ENCODE measurements around the gene DNAJB13.

Gene DNAJB13

GRCh38 chr11:74010306-74011300 is 59.8 kb downstream of the DNAJB13 start:
- TF ChIP-seq CTCF (conservative IDR thresholded peaks at IDR 0.05; ENCODE audit: low read depth): no peak
- ChIA-PET CTCF (interaction anchor here (0.6 to 0.7 kb wide), 2 partner anchors 11 to 242 kb away, joined by 3 to 4 read pairs; no protein-coding TSS in a partner anchor), POLR2A (ENCODE audit: low non-redundant PET) (no interaction called here)
- no peak for DNase-seq (ENCODE audit: low spot score)
- no peak overlapping the region for H3K27ac ChIP-seq

GRCh38 chr11:74011360-74012073 is 60.7 kb downstream of the DNAJB13 start:
- DNase-seq (ENCODE audit: low spot score): no peak
- no peak overlapping the region for H3K27ac ChIP-seq
- ChIA-PET POLR2A (ENCODE audit: low non-redundant PET) (no interaction called here), CTCF (interaction anchor here (0.7 kb wide), 1 partner anchor 241 kb away, joined by 4 read pairs; no protein-coding TSS in a partner anchor)
- no peak for TF ChIP-seq CTCF (conservative IDR thresholded peaks at IDR 0.05; ENCODE audit: low read depth)

- DNase-seq (ENCODE audit: low spot score): no peak
- CTCF ChIA-PET: no interaction called here
- POLR2A ChIA-PET (ENCODE audit: low non-redundant PET): no interaction called here
- H3K27ac ChIP-seq: no peak overlapping the region
- TF ChIP-seq CTCF (conservative IDR thresholded peaks at IDR 0.05; ENCODE audit: low read depth): no peak
Measured at GRCh38 chr11:74012074-74012809, 61.4 kb downstream of the DNAJB13 start.

- no peak for TF ChIP-seq CTCF (conservative IDR thresholded peaks at IDR 0.05; ENCODE audit: low read depth)
- ChIA-PET POLR2A (ENCODE audit: low non-redundant PET) (no interaction called here), CTCF (no interaction called here)
- H3K27ac ChIP-seq: no peak overlapping the region
- DNase-seq (ENCODE audit: low spot score): no peak
Measured at GRCh38 chr11:74013141-74013540, 62.3 kb downstream of the DNAJB13 start.

GRCh38 chr11:74014880-74015279 is 64.1 kb downstream of the DNAJB13 start:
- H3K27ac ChIP-seq: no peak overlapping the region
- ChIA-PET POLR2A (ENCODE audit: low non-redundant PET) (no interaction called here), CTCF (no interaction called here)
- TF ChIP-seq CTCF (conservative IDR thresholded peaks at IDR 0.05; ENCODE audit: low read depth): no peak
- no peak for DNase-seq (ENCODE audit: low spot score)
